Bronchial epithelial cell (primary cell): ENCODE results near the gene TNFRSF11A. TPM values are rescaled to one million over a fixed set of nuclear protein-coding genes. Genes with fewer than 3 reads are reported as not detected.
A peak's percentile ranks its signal among the peaks of the same experiment; 100 is the strongest.

Experiments
- DNase-seq: peaks from one replicate; pipeline ENCODE4 v3.0.0-alpha.2; 2010; ENCODE audit warnings: low read depth
- FAIRE-seq: peaks from 2 replicates; lab custom pipeline; 2011; peaks lifted over from hg19 to GRCh38; lab: Jason Lieb, UNC
- H3K27me3 ChIP-seq: 2 replicates; pipeline ENCODE4 v1.5.1; 2011; ENCODE audit warnings: low read length; ENCODE audit not compliant: control insufficient read depth, insufficient read depth
- H3K36me3 ChIP-seq: 2 replicates; pipeline ENCODE4 v1.5.1; 2011; ENCODE audit warnings: low read length; ENCODE audit not compliant: control insufficient read depth, insufficient read depth
- H3K4me3 ChIP-seq: 2 replicates; pipeline ENCODE4 v1.5.1; 2011; ENCODE audit warnings: mild to moderate bottlenecking, low read depth, low read length, control low read depth
- CTCF ChIP-seq: IDR thresholded peaks from 2 replicates; pipeline ENCODE4 v1.5.1; 2011; ENCODE audit warnings: mild to moderate bottlenecking, moderate library complexity, low read length, control low read depth, inconsistent platforms; ENCODE audit not compliant: insufficient read depth, severe bottlenecking
- total RNA-seq: library from RNA; depleted of rRNA; stranded (reverse); fragments of >200 nt; gene quantifications from 2 replicates; pipeline ENCODE4 v1.2.1, GENCODE V29; 2014

TNFRSF11A gene
- total RNA-seq, 1 donor from 2014 or later = under 0.01 TPM

GRCh38 chr18:62402342-62402948, 77.3 kb downstream of the TNFRSF11A start:
- FAIRE-seq = peak; percentile 7
- no peak overlapping the region for H3K4me3 ChIP-seq
- no peak for TF ChIP-seq CTCF
- DNase-seq = no peak
- no peaks in the 10 kb centered on the region for H3K36me3 ChIP-seq
- H3K27me3 ChIP-seq = no peaks in the 10 kb centered on the region

- no peak for FAIRE-seq
- H3K36me3 ChIP-seq = no peaks in the 10 kb centered on the region
- no peak for TF ChIP-seq CTCF
Observed at GRCh38 chr18:62403120-62403519, 78.0 kb downstream of the TNFRSF11A start.

GRCh38 chr18:62404881-62405280, 79.8 kb downstream of the TNFRSF11A start:
- FAIRE-seq (no peak), DNase-seq (no peak)
- TF ChIP-seq CTCF = no peak
- Histone ChIP-seq H3K27me3 (no peaks in the 10 kb centered on the region), H3K36me3 (no peaks in the 10 kb centered on the region), H3K4me3 (no peak overlapping the region)

More at GRCh38 chr18:62403120-62403519, 78.0 kb downstream of the TNFRSF11A start:
- no peak for DNase-seq
- no peaks in the 10 kb centered on the region for H3K27me3 ChIP-seq
- no peak overlapping the region for H3K4me3 ChIP-seq

- DNase-seq = no peak
- H3K36me3 ChIP-seq = no peaks in the 10 kb centered on the region
- FAIRE-seq = no peak
- no peaks in the 10 kb centered on the region for H3K27me3 ChIP-seq
- H3K4me3 ChIP-seq = no peak overlapping the region
- no peak for TF ChIP-seq CTCF
Observed at GRCh38 chr18:62407660-62408059, 82.5 kb downstream of the TNFRSF11A start.

GRCh38 chr18:62409821-62410220, 84.7 kb downstream of the TNFRSF11A start:
- no peak for DNase-seq
- no peak for TF ChIP-seq CTCF
- FAIRE-seq = no peak
- H3K4me3 ChIP-seq = no peak overlapping the region
- H3K27me3 ChIP-seq = peaks cover 5% of the 10 kb centered on the region
- no peaks in the 10 kb centered on the region for H3K36me3 ChIP-seq
